GM21447 (cell line): Measurements from ENCODE around the gene GTF2H1.
"Not testable (repeated sequence)": the region's sequence is repeated elsewhere in the genome, so short reads cannot be mapped to it uniquely, and the experiment has no call there.

ENCODE experiments used
- ATAC-seq: cut with Tn5 transposase; IDR thresholded peaks from one replicate; pipeline ENCODE4 v1.9.1; 2021; ENCODE audit not compliant: unreplicated experiment

GTF2H1 gene

GRCh38 chr11:18372201-18372600 is 49.8 kb downstream of the GTF2H1 start:
- no peak for ATAC-seq

- no peak for ATAC-seq
These were observed 52.6 kb downstream of the GTF2H1 start for GRCh38 chr11:18374956-18375355.

GRCh38 chr11:18375941-18376340 is 53.6 kb downstream of the GTF2H1 start:
- no peak for ATAC-seq

GRCh38 chr11:18379201-18379600 is 56.8 kb downstream of the GTF2H1 start:
- ATAC-seq = no peak

GRCh38 chr11:18383388-18384156 is 61.2 kb downstream of the GTF2H1 start:
- ATAC-seq = peak; percentile 80

GRCh38 chr11:18384157-18384641 is 61.8 kb downstream of the GTF2H1 start:
- peak; percentile 50 for ATAC-seq

GRCh38 chr11:18390088-18390487 is 67.7 kb downstream of the GTF2H1 start:
- ATAC-seq = no peak

GRCh38 chr11:18392434-18393321 is 70.3 kb downstream of the GTF2H1 start:
- ATAC-seq = no peak

GRCh38 chr11:18393581-18394274 is 71.4 kb downstream of the GTF2H1 start:
- ATAC-seq = no peak

- peak; percentile 69 for ATAC-seq
These were observed 72.0 kb downstream of the GTF2H1 start, which contains the start of gene LDHA for GRCh38 chr11:18394275-18394927. Gene LDHA (plus strand): TSS chr11:18394563. CDS start chr11:18396843, 2,280 bp downstream.

- no peak for ATAC-seq
These were observed 72.8 kb downstream of the GTF2H1 start for GRCh38 chr11:18394928-18395734.

GRCh38 chr11:18395735-18396504 is 73.6 kb downstream of the GTF2H1 start:
- peak; percentile 45 for ATAC-seq

- ATAC-seq = no peak
These were observed 75.6 kb downstream of the GTF2H1 start for GRCh38 chr11:18397921-18398320.

- ATAC-seq = not testable (repeated sequence)
These were observed 78.7 kb downstream of the GTF2H1 start for GRCh38 chr11:18401077-18401476.

GRCh38 chr11:18404062-18404461 is 81.7 kb downstream of the GTF2H1 start:
- no peak for ATAC-seq

GRCh38 chr11:18407400-18407799 is 85.0 kb downstream of the GTF2H1 start:
- ATAC-seq = not testable (repeated sequence)

GRCh38 chr11:18408558-18409291 is 86.4 kb downstream of the GTF2H1 start:
- ATAC-seq = no peak

- no peak for ATAC-seq
These were observed 94.1 kb downstream of the GTF2H1 start for GRCh38 chr11:18416459-18416858.
